Muscle of leg (tissue), 11 donors: ENCODE measurements around the gene RCVRN. TPM values are rescaled to one million over a fixed set of nuclear protein-coding genes. Genes with fewer than 3 reads are reported as not detected.
A peak's percentile ranks its signal among the peaks of the same experiment; 100 is the strongest.

Source experiments
- DNase-seq: peaks from one replicate; pipeline ENCODE4 v3.0.0; 2013
- H3K27ac ChIP-seq: one replicate; pipeline ENCODE4 v1.5.1; 2013; ENCODE audit warnings: mild to moderate bottlenecking, low read length, control low read depth
- H3K27me3 ChIP-seq: one replicate; pipeline ENCODE4 v1.6.1; 2013; ENCODE audit warnings: low read length; ENCODE audit not compliant: control insufficient read depth, insufficient read depth
- H3K36me3 ChIP-seq: one replicate; pipeline ENCODE4 v1.6.1; 2013; ENCODE audit warnings: low read length; ENCODE audit not compliant: control insufficient read depth, insufficient read depth
- H3K4me1 ChIP-seq: one replicate; pipeline ENCODE4 v1.6.1; 2013; ENCODE audit warnings: low read length; ENCODE audit not compliant: control insufficient read depth, insufficient read depth
- H3K4me3 ChIP-seq: one replicate; pipeline ENCODE4 v1.5.1; 2013; ENCODE audit warnings: low read length, control low read depth
- H3K9me3 ChIP-seq: replicated peaks from 2 replicates; pipeline ENCODE4 v1.6.1; 2013; ENCODE audit warnings: low read depth, low read length; ENCODE audit not compliant: control insufficient read depth
- WGBS: methylation state at CpG from one replicate; pipeline ENCODE4 v1.1.5; 2013; ENCODE audit warnings: missing lambda C conversion rate; ENCODE audit not compliant: insufficient coverage; 5-methylcytosine and 5-hydroxymethylcytosine counted together
- polyA plus RNA-seq, 8 donors: library from polyadenylated mRNA; unstranded; fragments of 120-200 nt; gene quantifications; one replicate each; pipeline versions ENCODE4 v1.2.1 to v1.2.3, GENCODE V29; 2013; ENCODE audit warnings: inconsistent platforms in 1 of 8, low replicate concordance in 1 of 8; ENCODE audit not compliant: insufficient read length in 8 of 8, insufficient read depth in 1 of 8
- total RNA-seq: library from RNA; stranded (reverse); fragments of 120-200 nt; gene quantifications from one replicate; pipeline ENCODE4 v1.2.4, GENCODE V29; 2013

The RCVRN gene
- total and polyA plus RNA-seq, 9 donors = 0.13 to 1.1 (median 0.60) TPM

GRCh38 chr17:9937901-9938300 lies 32.8 kb upstream of the RCVRN start:
- H3K27me3 ChIP-seq = no peaks in the 10 kb centered on the region
- peaks cover 7% of the 10 kb centered on the region for H3K9me3 ChIP-seq
- H3K36me3 ChIP-seq = peaks cover 57% of the 10 kb centered on the region
- no peak for DNase-seq
- peaks cover 17% of the 10 kb centered on the region for H3K4me1 ChIP-seq
- H3K27ac ChIP-seq = peak overlapping the region; percentile 15
- H3K4me3 ChIP-seq = no peak overlapping the region
- no CpG with 5 or more reads among the region's 9 CpGs for WGBS

GRCh38 chr17:9937241-9937761 lies 32.2 kb upstream of the RCVRN start:
- no peaks in the 10 kb centered on the region for H3K27me3 ChIP-seq
- peaks cover 7% of the 10 kb centered on the region for H3K9me3 ChIP-seq
- no peak overlapping the region for H3K4me3 ChIP-seq
- H3K4me1 ChIP-seq = peaks cover 17% of the 10 kb centered on the region
- H3K27ac ChIP-seq = peak overlapping the region; percentile 15
- 29% methylated on average over 12 of the region's 13 CpGs for WGBS
- peak; percentile 85 for DNase-seq
- peaks cover 54% of the 10 kb centered on the region for H3K36me3 ChIP-seq

DNA sequence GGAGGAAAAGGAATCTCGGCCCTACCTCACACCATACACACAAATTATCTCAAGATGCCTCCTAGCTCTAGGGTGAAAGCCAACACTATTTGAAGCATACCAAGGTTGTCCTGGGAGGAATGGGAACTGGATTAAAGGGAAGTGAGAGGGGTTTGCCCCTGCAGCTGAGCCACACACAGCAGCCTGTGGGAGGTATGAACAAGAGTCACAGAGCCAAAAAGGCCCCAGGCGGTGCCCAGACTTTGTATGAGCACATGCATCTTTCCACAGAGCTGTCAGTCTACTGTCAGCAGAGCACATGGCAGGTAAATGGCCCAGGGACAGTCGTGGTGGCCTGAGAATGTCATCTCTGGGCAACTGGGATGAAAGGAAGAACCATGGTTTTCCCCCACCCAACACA lies 31.0 kb upstream of the RCVRN start:
- Histone ChIP-seq H3K4me3 (no peak overlapping the region), H3K36me3 (peaks cover 47% of the 10 kb centered on the region), H3K9me3 (peaks cover 7% of the 10 kb centered on the region), H3K4me1 (peaks cover 23% of the 10 kb centered on the region), H3K27ac (no peak overlapping the region), H3K27me3 (peaks cover 4% of the 10 kb centered on the region)
- 72% methylated on average over 2 of the region's 3 CpGs for WGBS
- DNase-seq = no peak

- no peak overlapping the region for H3K27ac ChIP-seq
- H3K4me1 ChIP-seq = peaks cover 27% of the 10 kb centered on the region
- WGBS = 82% methylated on average over 4 of the region's 6 CpGs
- H3K36me3 ChIP-seq = peaks cover 41% of the 10 kb centered on the region
- no peak overlapping the region for H3K4me3 ChIP-seq
- peaks cover 7% of the 10 kb centered on the region for H3K27me3 ChIP-seq
- peaks cover 7% of the 10 kb centered on the region for H3K9me3 ChIP-seq
- DNase-seq = no peak
Measured at GRCh38 chr17:9935408-9935807, 30.3 kb upstream of the RCVRN start.

- 58% methylated on average over 4 of the region's 7 CpGs for WGBS
- peaks cover 32% of the 10 kb centered on the region for H3K36me3 ChIP-seq
Measured at GRCh38 chr17:9934331-9934730, 29.3 kb upstream of the RCVRN start.

DNA sequence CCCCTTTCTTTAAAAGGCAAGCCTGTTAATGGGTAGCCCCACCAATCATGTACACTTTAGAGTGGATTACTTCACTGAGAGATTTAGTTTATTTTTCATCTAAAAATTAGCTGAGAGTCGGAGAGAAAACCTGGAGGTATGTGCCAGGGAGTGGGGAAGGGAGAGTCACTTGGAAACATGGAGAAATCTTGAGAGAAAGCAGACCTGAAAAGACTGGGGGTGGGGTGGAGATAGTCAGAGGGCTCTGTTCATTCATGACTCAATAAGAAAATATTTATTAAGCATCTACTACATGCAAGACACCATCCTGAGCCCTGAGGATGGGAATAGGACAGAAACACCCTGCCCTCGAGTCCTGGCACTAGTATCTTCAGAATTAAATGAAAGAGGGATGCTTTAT lies 27.4 kb upstream of the RCVRN start:
- peaks cover 20% of the 10 kb centered on the region for H3K36me3 ChIP-seq
- DNase-seq = no peak
- H3K9me3 ChIP-seq = no peaks in the 10 kb centered on the region
- H3K4me1 ChIP-seq = peaks cover 36% of the 10 kb centered on the region
- H3K27me3 ChIP-seq = peaks cover 7% of the 10 kb centered on the region
- no peak overlapping the region for H3K4me3 ChIP-seq
- 69% methylated on average over 2 of the region's 2 CpGs for WGBS
- no peak overlapping the region for H3K27ac ChIP-seq

More at GRCh38 chr17:9934331-9934730, 29.3 kb upstream of the RCVRN start:
- Histone ChIP-seq H3K27ac (peak overlapping the region; percentile 47), H3K4me1 (peaks cover 29% of the 10 kb centered on the region), H3K27me3 (peaks cover 7% of the 10 kb centered on the region), H3K4me3 (no peak overlapping the region), H3K9me3 (peaks cover 7% of the 10 kb centered on the region)
- peak; percentile 59 for DNase-seq

- Histone ChIP-seq H3K36me3 (peaks cover 13% of the 10 kb centered on the region), H3K9me3 (no peaks in the 10 kb centered on the region), H3K4me1 (peaks cover 28% of the 10 kb centered on the region), H3K27me3 (peaks cover 7% of the 10 kb centered on the region), H3K4me3 (no peak overlapping the region), H3K27ac (no peak overlapping the region)
- 56% methylated on average over 4 of the region's 12 CpGs for WGBS
- peak; percentile 81 for DNase-seq
Measured at GRCh38 chr17:9931144-9931741, 26.2 kb upstream of the RCVRN start.

DNA sequence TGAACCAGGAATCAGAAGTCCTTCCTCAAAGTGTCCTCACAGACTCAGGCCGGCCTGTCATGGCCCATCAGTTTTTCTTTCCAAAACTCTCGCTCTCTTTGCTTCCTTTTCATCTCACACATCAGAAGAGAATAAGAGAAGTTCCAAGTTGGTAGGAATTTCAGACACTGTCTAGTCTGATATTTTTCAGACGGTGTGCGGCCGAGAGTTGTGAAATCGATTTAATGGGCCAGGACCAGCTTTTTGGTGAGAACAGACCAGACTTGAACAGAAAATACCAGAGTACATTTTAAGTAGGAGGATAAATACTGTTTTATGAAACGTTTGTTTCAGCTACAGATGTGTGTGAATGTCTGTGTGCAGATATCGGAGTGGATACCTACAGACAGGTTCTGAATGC lies 24.8 kb upstream of the RCVRN start:
- no peak for DNase-seq
- H3K27me3 ChIP-seq = peaks cover 7% of the 10 kb centered on the region
- H3K4me3 ChIP-seq = no peak overlapping the region
- no peak overlapping the region for H3K27ac ChIP-seq
- no peaks in the 10 kb centered on the region for H3K9me3 ChIP-seq
- 90% methylated on average over 4 of the region's 8 CpGs for WGBS
- peaks cover 11% of the 10 kb centered on the region for H3K36me3 ChIP-seq
- peaks cover 28% of the 10 kb centered on the region for H3K4me1 ChIP-seq

DNA sequence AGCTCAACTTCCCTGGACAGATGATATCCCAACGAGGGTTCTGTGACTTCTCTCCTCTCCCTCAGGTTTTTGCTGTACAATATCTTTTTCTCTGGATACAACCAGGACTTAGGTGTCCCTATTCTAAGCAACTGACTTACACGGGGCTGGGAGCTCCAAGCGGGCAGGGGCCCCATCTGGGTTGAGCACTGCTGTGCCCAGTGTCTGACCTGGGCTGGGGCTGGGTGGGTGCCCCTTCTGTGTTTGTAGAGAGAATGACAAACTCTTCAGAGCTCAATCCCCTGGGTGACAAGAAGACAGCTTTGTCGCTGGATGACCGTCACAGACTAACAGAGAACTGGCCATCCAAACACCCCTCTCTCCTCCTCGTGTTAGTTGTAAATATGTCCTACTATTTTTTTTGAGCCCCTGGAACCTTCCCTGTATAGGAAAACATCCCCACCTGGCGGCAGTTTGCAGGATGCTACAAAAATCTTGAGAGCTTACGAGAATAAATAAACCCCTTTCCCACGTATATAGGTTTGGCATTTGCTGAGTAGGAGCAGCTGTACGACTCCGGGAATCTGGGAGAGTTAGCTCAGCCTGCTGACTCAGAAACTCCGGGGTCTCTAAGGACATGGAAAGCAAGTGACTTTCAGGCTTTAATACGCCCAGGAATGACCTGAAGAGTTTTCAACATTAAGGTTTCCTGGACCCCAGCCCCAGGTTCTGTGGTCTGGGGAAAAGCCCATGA lies 23.7 kb upstream of the RCVRN start:
- DNase-seq = peak; percentile 97
- H3K9me3 ChIP-seq = no peaks in the 10 kb centered on the region
- 28% methylated on average over 6 of the region's 13 CpGs for WGBS
- H3K4me1 ChIP-seq = peaks cover 22% of the 10 kb centered on the region
- peak overlapping the region; percentile 70 for H3K27ac ChIP-seq
- peaks cover 11% of the 10 kb centered on the region for H3K36me3 ChIP-seq
- H3K27me3 ChIP-seq = peaks cover 7% of the 10 kb centered on the region
- no peak overlapping the region for H3K4me3 ChIP-seq

- no peaks in the 10 kb centered on the region for H3K9me3 ChIP-seq
- no peak overlapping the region for H3K27ac ChIP-seq
- peaks cover 3% of the 10 kb centered on the region for H3K27me3 ChIP-seq
- WGBS = 85% methylated on average over 17 of the region's 21 CpGs
- DNase-seq = no peak
- no peak overlapping the region for H3K4me3 ChIP-seq
- H3K4me1 ChIP-seq = peaks cover 18% of the 10 kb centered on the region
- peaks cover 8% of the 10 kb centered on the region for H3K36me3 ChIP-seq
Measured at GRCh38 chr17:9926150-9926804, 21.2 kb upstream of the RCVRN start.
